Thyroid gland (tissue), 4 donors: Measurements from ENCODE around the gene DYRK1A. TPM values are rescaled to one million over a fixed set of nuclear protein-coding genes. Genes with fewer than 3 reads are reported as not detected.
A peak's percentile ranks its signal among the peaks of the same experiment; 100 is the strongest.

Source experiments
- DNase-seq, 2 donors: peaks; one replicate each; pipeline ENCODE4 v3.0.0-alpha.2; 2019
- H3K27ac ChIP-seq, 3 donors: fragments of 200-600 bp; sonication (generic); 1 replicate in 2 of 3; 2 replicates in 1 of 3; pipeline ENCODE4 v1.5.1; 2016 to 2019; ENCODE audit warnings: mild to moderate bottlenecking in 1 of 3, moderate library complexity in 1 of 3
- H3K27me3 ChIP-seq: fragments of 200-600 bp; sonication (generic); one replicate; pipeline ENCODE4 v1.5.1; 2019
- H3K36me3 ChIP-seq, 2 donors: fragments of 200-600 bp; sonication (generic); one replicate each; pipeline ENCODE4 v1.5.1; 2016 to 2019
- H3K4me1 ChIP-seq, 2 donors: fragments of 200-600 bp; sonication (generic); one replicate each; pipeline ENCODE4 v1.5.1; 2017 to 2019
- H3K4me3 ChIP-seq, 3 donors: fragments of 200-600 bp; sonication (generic); replicated peaks in 1 of 3; 1 replicate in 2 of 3; 2 replicates in 1 of 3; pipeline ENCODE4 v1.5.1; 2016; ENCODE audit warnings: mild to moderate bottlenecking in 1 of 3
- H3K9me3 ChIP-seq: fragments of 200-600 bp; sonication (generic); one replicate; pipeline ENCODE4 v1.5.1; 2017
- CTCF ChIP-seq, 6 experiments: fragments of 200-600 bp in 3 of 6; fragments of 450-650 bp in 3 of 6; sonication (generic) in 3 of 6; IDR thresholded peaks; one replicate each; pipeline ENCODE4 v1.5.1; 2016 to 2019; ENCODE audit warnings: antibody characterized with exemption in 6 of 6, mild to moderate bottlenecking in 2 of 6, inconsistent platforms in 1 of 6, moderate library complexity in 1 of 6
- POLR2A ChIP-seq, 2 donors: fragments of 450-650 bp; IDR thresholded peaks; one replicate each; pipeline ENCODE4 v1.6.1; 2017; ENCODE audit warnings: antibody characterized with exemption in 2 of 2, mild to moderate bottlenecking in 2 of 2, moderate library complexity in 1 of 2
- WGBS, 2 donors: methylation state at CpG; one replicate each; pipeline ENCODE4 v1.1.5; 2017; 5-methylcytosine and 5-hydroxymethylcytosine counted together
- intact Hi-C: fragments of 100-400 bp; cut with DNase I; formaldehyde crosslinking; loops from one replicate; pipeline ENCODE4 v1.15.1; 2023
- total RNA-seq, 4 donors: library from RNA; depleted of rRNA; stranded (reverse); fragments of >200 nt; gene quantifications; one replicate each; pipeline ENCODE4 v1.2.3, GENCODE V29; 2016

DYRK1A gene
- total RNA-seq, 4 donors from 2014 or later, result 104 to 299 (median 116) TPM

GRCh38 chr21:37368541-37369279, 2.1 kb downstream of the DYRK1A start:
- intact Hi-C loops, result loop anchor here (5.0 to 10.0 kb wide), 2 partner anchors 196 to 291 kb away; no protein-coding TSS in a partner anchor
- no peak for TF ChIP-seq POLR2A (IDR thresholded peaks at IDR 0.05)
- TF ChIP-seq CTCF (IDR thresholded peaks at IDR 0.05), result no peak
- Histone ChIP-seq H3K9me3 (no peaks in the 10 kb centered on the region), H3K36me3 (no peaks in the 10 kb centered on the region), H3K4me1 (peaks cover 28 to 36% of the 10 kb centered on the region in 2 donors), H3K4me3 (peak overlapping the region; percentile 76 to 84 (median 82)), H3K27ac (peak overlapping the region; percentile 98 to 100 (median 99)), H3K27me3 (no peaks in the 10 kb centered on the region)
- DNase-seq, result no peak
- 7 to 8% methylated on average over 9 of the region's 9 CpGs for WGBS, 2 donors

GRCh38 chr21:37369307-37369854, 2.8 kb downstream of the DYRK1A start:
- H3K36me3 ChIP-seq, result no peaks in the 10 kb centered on the region
- H3K4me1 ChIP-seq, result peaks cover 31 to 43% of the 10 kb centered on the region in 2 donors
- peak overlapping the region in 2 of 3 donors; percentile 76 to 84 for H3K4me3 ChIP-seq
- no peaks in the 10 kb centered on the region for H3K27me3 ChIP-seq
- WGBS, 2 donors, result 24 to 38% methylated on average over 3 of the region's 3 CpGs
- no peak for TF ChIP-seq CTCF (IDR thresholded peaks at IDR 0.05)
- no peak for TF ChIP-seq POLR2A (IDR thresholded peaks at IDR 0.05)
- intact Hi-C loops, result loop anchor here (5.0 to 10.0 kb wide), 2 partner anchors 195 to 292 kb away; no protein-coding TSS in a partner anchor
- H3K9me3 ChIP-seq, result no peaks in the 10 kb centered on the region
- peak overlapping the region in 1 of 3 donors; percentile 99 for H3K27ac ChIP-seq
- DNase-seq, result no peak

GRCh38 chr21:37370152-37371040, 3.8 kb downstream of the DYRK1A start:
- H3K4me1 ChIP-seq, result peaks cover 35 to 46% of the 10 kb centered on the region in 2 donors
- no peaks in the 10 kb centered on the region for H3K9me3 ChIP-seq
- TF ChIP-seq CTCF (IDR thresholded peaks at IDR 0.05) (no peak), POLR2A (IDR thresholded peaks at IDR 0.05) (no peak)
- intact Hi-C loops, result no loop called here
- H3K27me3 ChIP-seq, result no peaks in the 10 kb centered on the region
- H3K4me3 ChIP-seq, result peak overlapping the region in 1 of 3 donors; percentile 10
- WGBS, 2 donors, result 38 to 42% methylated on average over 8 of the region's 8 CpGs
- H3K36me3 ChIP-seq, result no peaks in the 10 kb centered on the region
- H3K27ac ChIP-seq, result peak overlapping the region in 1 of 3 donors; percentile 8
- DNase-seq, result no peak

- DNase-seq, result no peak
- Histone ChIP-seq H3K9me3 (no peaks in the 10 kb centered on the region), H3K4me1 (peaks cover 39 to 51% of the 10 kb centered on the region in 2 donors), H3K27me3 (no peaks in the 10 kb centered on the region), H3K4me3 (no peak overlapping the region), H3K27ac (peak overlapping the region in 1 of 3 donors; percentile 8), H3K36me3 (no peaks in the 10 kb centered on the region)
- intact Hi-C loops, result no loop called here
- 78 to 82% methylated on average over 2 of the region's 2 CpGs for WGBS, 2 donors
- TF ChIP-seq CTCF (IDR thresholded peaks at IDR 0.05) (no peak), POLR2A (IDR thresholded peaks at IDR 0.05) (no peak)
Measured at GRCh38 chr21:37371041-37371397, 4.4 kb downstream of the DYRK1A start.
